NT2/D1 (cell line): ENCODE results near the gene TCF15.
A peak's percentile ranks its signal among the peaks of the same experiment; 100 is the strongest.

Experiments
- DNase-seq: peaks from one replicate; pipeline ENCODE4 v3.0.0-alpha.2; 2011; ENCODE audit warnings: low read depth, low spot score
- H3K27me3 ChIP-seq: 2 replicates; pipeline ENCODE4 v1.6.0; 2011; ENCODE audit warnings: mild to moderate bottlenecking; ENCODE audit not compliant: insufficient read length, insufficient read depth
- H3K36me3 ChIP-seq: 2 replicates; pipeline ENCODE4 v1.6.1; 2011; ENCODE audit warnings: mild to moderate bottlenecking, low read length, mixed read lengths; ENCODE audit not compliant: insufficient read depth, insufficient read length
- H3K4me1 ChIP-seq: 2 replicates; pipeline ENCODE4 v1.5.1; 2011; ENCODE audit not compliant: insufficient read depth, insufficient read length
- H3K4me3 ChIP-seq: 2 replicates; pipeline ENCODE4 v1.5.1; 2011; ENCODE audit warnings: low read depth; ENCODE audit not compliant: insufficient read length
- H3K9ac ChIP-seq: 2 replicates; pipeline ENCODE4 v1.6.0; 2011; ENCODE audit warnings: low read depth; ENCODE audit not compliant: insufficient read length
- H3K9me3 ChIP-seq: 2 replicates; pipeline ENCODE4 v1.5.1; 2011; ENCODE audit warnings: mild to moderate bottlenecking, low read length; ENCODE audit not compliant: insufficient read depth
- SUZ12 ChIP-seq: IDR thresholded peaks from 2 replicates; pipeline ENCODE4 v1.6.1; 2011; ENCODE audit not compliant: insufficient read length, insufficient read depth; ENCODE audit errors: extremely low read depth
- YY1 ChIP-seq: IDR thresholded peaks from 2 replicates; pipeline ENCODE4 v1.6.1; 2011; ENCODE audit not compliant: insufficient read length, insufficient read depth
- ZNF274 ChIP-seq: IDR thresholded peaks from 2 replicates; pipeline ENCODE4 v1.6.1; 2011; ENCODE audit warnings: mild to moderate bottlenecking, low read depth, low read length

Gene TCF15

DNA sequence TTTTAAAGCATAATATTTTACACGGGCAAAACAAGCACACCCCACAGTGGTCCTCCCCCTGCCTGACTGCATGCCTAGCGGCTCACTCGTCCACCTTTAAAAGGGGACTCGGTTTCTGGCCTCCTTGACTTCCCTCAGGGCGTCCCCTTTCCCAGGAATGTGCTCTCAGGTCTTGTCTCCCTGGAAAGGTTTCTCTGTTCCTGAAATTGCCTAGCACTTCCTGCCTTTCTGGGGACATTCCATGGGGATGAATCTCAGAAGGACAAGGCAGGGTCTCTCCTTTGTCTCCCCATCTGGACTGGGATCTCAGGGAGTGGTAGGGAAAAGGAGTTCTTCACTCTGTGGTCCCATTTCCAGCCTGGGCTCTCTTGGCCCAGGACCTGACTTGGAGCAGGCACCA, 4.9 kb downstream of the TCF15 start:
- no peaks in the 10 kb centered on the region for H3K9me3 ChIP-seq

DNA sequence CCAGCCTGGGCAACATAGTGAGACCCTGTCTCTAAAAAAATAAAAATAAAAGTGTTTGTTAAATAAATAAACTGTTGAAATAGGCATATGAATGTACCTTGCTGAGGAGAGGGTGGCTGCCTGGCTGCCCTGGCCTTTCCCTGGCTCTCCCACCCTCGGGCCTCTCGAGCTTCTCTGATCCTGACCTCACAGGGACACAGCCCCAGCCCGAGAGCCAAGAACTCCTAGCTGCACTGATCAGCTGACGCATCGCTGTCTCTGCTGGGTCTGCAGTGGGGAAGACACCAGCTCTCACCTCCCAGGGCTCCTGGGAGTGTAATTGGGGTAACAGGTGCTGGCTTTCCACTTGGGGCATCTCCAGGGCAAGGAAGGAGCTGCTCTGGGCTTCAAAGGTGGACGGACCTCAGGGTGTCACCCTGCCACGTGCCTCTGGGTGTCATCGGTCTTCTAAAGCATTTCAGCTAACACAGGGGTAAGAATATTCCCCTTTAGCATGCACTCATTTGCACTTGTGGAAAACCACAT, 6.9 kb downstream of the TCF15 start:
- H3K4me3 ChIP-seq, result no peak overlapping the region
- H3K4me1 ChIP-seq, result peaks cover 7% of the 10 kb centered on the region
- H3K9me3 ChIP-seq, result no peaks in the 10 kb centered on the region

More for the DNA sequence above, 4.9 kb downstream of the TCF15 start:
- Histone ChIP-seq H3K27me3 (peaks cover 15% of the 10 kb centered on the region), H3K4me1 (peaks cover 14% of the 10 kb centered on the region), H3K9ac (no peak overlapping the region), H3K36me3 (peaks cover 13% of the 10 kb centered on the region), H3K4me3 (no peak overlapping the region)
- DNase-seq, result peak; percentile 65
- TF ChIP-seq ZNF274 (no peak), YY1 (no peak), SUZ12 (no peak)

GRCh38 chr20:602111-602970, 7.8 kb downstream of the TCF15 start:
- no peak overlapping the region for H3K4me3 ChIP-seq
- no peaks in the 10 kb centered on the region for H3K9me3 ChIP-seq
- no peak overlapping the region for H3K9ac ChIP-seq
- DNase-seq, result no peak
- H3K36me3 ChIP-seq, result peaks cover 6% of the 10 kb centered on the region
- TF ChIP-seq YY1, result no peak
- TF ChIP-seq SUZ12, result no peak
- TF ChIP-seq ZNF274, result no peak
- H3K4me1 ChIP-seq, result peaks cover 6% of the 10 kb centered on the region
- no peaks in the 10 kb centered on the region for H3K27me3 ChIP-seq

More for the DNA sequence above, 6.9 kb downstream of the TCF15 start:
- Histone ChIP-seq H3K36me3 (peaks cover 8% of the 10 kb centered on the region), H3K27me3 (no peaks in the 10 kb centered on the region), H3K9ac (peak overlapping the region; percentile 25)
- no peak for DNase-seq
- TF ChIP-seq ZNF274, result no peak
- no peak for TF ChIP-seq YY1
- no peak for TF ChIP-seq SUZ12

DNA sequence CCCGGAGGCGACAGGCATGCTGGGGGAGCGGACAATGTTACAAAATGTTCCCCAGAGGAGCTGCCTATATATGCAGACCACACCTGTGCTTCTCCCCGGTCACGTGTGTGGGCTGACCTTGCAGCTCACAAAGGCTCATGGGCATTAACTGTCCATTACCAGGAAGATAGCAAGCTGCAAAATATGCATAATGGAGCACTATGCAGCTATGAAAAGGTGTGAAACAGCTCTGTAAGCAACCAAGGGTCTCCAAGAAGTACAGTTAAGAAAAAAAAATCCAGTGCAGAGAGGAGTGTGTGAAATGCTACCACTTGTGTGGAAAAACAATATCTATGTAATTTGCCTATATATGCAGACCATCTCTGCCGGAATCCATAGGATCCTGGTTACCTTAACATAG, 9.4 kb downstream of the TCF15 start:
- no peak for TF ChIP-seq YY1
- TF ChIP-seq ZNF274, result no peak
- TF ChIP-seq SUZ12, result no peak
- Histone ChIP-seq H3K27me3 (no peaks in the 10 kb centered on the region), H3K9ac (no peak overlapping the region), H3K9me3 (no peaks in the 10 kb centered on the region), H3K4me3 (no peak overlapping the region), H3K36me3 (peaks cover 6% of the 10 kb centered on the region), H3K4me1 (peaks cover 9% of the 10 kb centered on the region)
- DNase-seq, result no peak

DNA sequence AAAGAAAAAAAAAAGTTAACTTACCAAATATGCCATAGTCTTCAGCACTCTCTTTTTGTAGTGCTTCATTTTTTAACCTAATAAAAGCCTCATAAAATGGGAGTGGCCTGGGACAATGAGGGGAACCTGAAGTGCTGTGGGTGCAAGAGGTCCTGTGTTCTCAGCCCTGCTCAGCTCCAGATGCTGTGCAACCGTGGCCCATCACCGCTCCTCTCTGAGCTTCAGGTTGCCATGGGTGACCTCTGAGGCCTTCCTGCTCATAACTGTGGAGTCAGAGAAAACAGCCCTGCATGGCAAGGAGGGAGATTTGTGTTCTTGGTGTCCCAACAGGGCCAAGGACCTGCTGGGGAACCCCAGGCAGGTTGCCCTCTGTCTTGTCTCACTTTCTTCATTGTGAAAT, 10.0 kb downstream of the TCF15 start:
- DNase-seq, result no peak
- no peaks in the 10 kb centered on the region for H3K27me3 ChIP-seq
- peaks cover 6% of the 10 kb centered on the region for H3K36me3 ChIP-seq
- no peaks in the 10 kb centered on the region for H3K9me3 ChIP-seq
- no peak for TF ChIP-seq SUZ12
- no peak for TF ChIP-seq YY1
- no peak for TF ChIP-seq ZNF274
- H3K9ac ChIP-seq, result no peak overlapping the region
- H3K4me3 ChIP-seq, result no peak overlapping the region
- peaks cover 9% of the 10 kb centered on the region for H3K4me1 ChIP-seq

GRCh38 chr20:598133-598850, 11.8 kb downstream of the TCF15 start:
- no peak for DNase-seq
- peaks cover 6% of the 10 kb centered on the region for H3K4me1 ChIP-seq
- H3K9me3 ChIP-seq, result no peaks in the 10 kb centered on the region
- H3K4me3 ChIP-seq, result no peak overlapping the region
- no peak overlapping the region for H3K9ac ChIP-seq
- H3K36me3 ChIP-seq, result peaks cover 1% of the 10 kb centered on the region
- TF ChIP-seq ZNF274, result no peak
- H3K27me3 ChIP-seq, result no peaks in the 10 kb centered on the region

DNA sequence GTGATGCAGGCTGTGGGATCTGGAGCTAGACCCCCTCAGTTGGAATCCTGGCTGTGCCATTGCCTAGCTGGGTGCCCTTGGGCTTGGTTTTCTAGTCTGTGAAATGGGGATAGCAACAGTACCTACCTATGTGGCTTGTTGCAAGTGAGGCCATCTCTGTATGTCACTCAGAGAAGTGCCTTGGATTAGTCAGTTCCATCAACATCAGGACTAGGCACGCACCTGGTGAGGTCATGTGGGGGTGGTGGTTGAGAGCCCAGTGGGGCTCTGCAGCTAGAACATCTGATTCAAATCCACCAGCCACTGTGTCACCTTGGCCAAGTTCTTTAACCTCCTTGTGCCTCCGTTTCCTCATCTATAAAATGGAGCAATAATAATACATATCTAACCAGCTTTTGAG, 12.5 kb downstream of the TCF15 start:
- no peaks in the 10 kb centered on the region for H3K27me3 ChIP-seq
- H3K9me3 ChIP-seq, result no peaks in the 10 kb centered on the region
- peaks cover 6% of the 10 kb centered on the region for H3K4me1 ChIP-seq
- no peak overlapping the region for H3K4me3 ChIP-seq
- H3K36me3 ChIP-seq, result no peaks in the 10 kb centered on the region
- H3K9ac ChIP-seq, result no peak overlapping the region
- TF ChIP-seq YY1 (no peak), ZNF274 (no peak), SUZ12 (no peak)
- no peak for DNase-seq
